Uterus (tissue), 4 donors: Measurements from ENCODE around the gene SH2D4B. TPM values are rescaled to one million over a fixed set of nuclear protein-coding genes. Genes with fewer than 3 reads are reported as not detected.

ENCODE experiments used
- DNase-seq, 2 donors: peaks; one replicate each; pipeline ENCODE4 v3.0.0-alpha.2; 2019 to 2020
- H3K27ac ChIP-seq, 2 donors: fragments of 200-600 bp; sonication (generic); 1 replicate in 1 of 2; 2 replicates in 1 of 2; pipeline ENCODE4 v1.5.1; 2016 to 2018
- H3K27me3 ChIP-seq, 2 donors: fragments of 200-600 bp; sonication (generic); one replicate each; pipeline ENCODE4 v1.5.1; 2018 to 2019; ENCODE audit warnings: control low read depth in 1 of 2
- H3K36me3 ChIP-seq, 2 donors: fragments of 200-600 bp; sonication (generic); one replicate each; pipeline ENCODE4 v1.5.1; 2019; ENCODE audit warnings: control low read depth in 1 of 2
- H3K4me1 ChIP-seq, 2 donors: fragments of 200-600 bp; sonication (generic); one replicate each; pipeline ENCODE4 v1.5.1; 2018 to 2019; ENCODE audit warnings: control low read depth in 1 of 2
- H3K4me3 ChIP-seq, 2 donors: fragments of 200-600 bp; sonication (generic); 1 replicate in 1 of 2; 2 replicates in 1 of 2; pipeline ENCODE4 v1.5.1; 2018 to 2019; ENCODE audit warnings: mild to moderate bottlenecking in 1 of 2
- H3K9me3 ChIP-seq, 2 donors: fragments of 200-600 bp; sonication (generic); one replicate each; pipeline ENCODE4 v1.5.1; 2019; ENCODE audit warnings: control low read depth in 1 of 2
- POLR2A ChIP-seq, 2 donors: fragments of 450-650 bp; IDR thresholded peaks; one replicate each; pipeline ENCODE4 v1.6.1; 2016; ENCODE audit warnings: antibody characterized with exemption in 2 of 2, mild to moderate bottlenecking in 1 of 2, moderate library complexity in 1 of 2
- intact Hi-C: fragments of 100-400 bp; cut with DNase I; formaldehyde crosslinking; loops from one replicate; pipeline ENCODE4 v1.15.1; 2023; ENCODE audit warnings: low total_unique reads
- total RNA-seq, 4 donors: library from RNA; depleted of rRNA in 3 of 4; stranded (reverse); fragments of >200 nt in 3 of 4; gene quantifications; one replicate each; pipeline versions ENCODE4 v1.1.0 to v1.2.4, GENCODE V29; 2014 to 2023
- TF ChIP-seq, protein P1 (sequence below), 4 experiments: fragments of 200-600 bp in 2 of 4; fragments of 450-650 bp in 2 of 4; sonication (generic) in 2 of 4; IDR thresholded peaks; one replicate each; pipeline ENCODE4 v1.5.1; 2016 to 2019; ENCODE audit warnings: antibody characterized with exemption in 4 of 4, mild to moderate bottlenecking in 2 of 4, moderate library complexity in 1 of 4
- donor health status: DM: yes; HTN: yes; CAD: no.

Gene SH2D4B
- total RNA-seq, 4 donors from 2014 or later: 0.40 to 1.4 TPM; not detected in 2

- Histone ChIP-seq H3K4me3 (no peak overlapping the region), H3K36me3 (no peaks in the 10 kb centered on the region), H3K9me3 (no peaks in the 10 kb centered on the region), H3K27ac (no peak overlapping the region), H3K27me3 (no peaks in the 10 kb centered on the region), H3K4me1 (no peaks in the 10 kb centered on the region)
- no peak for DNase-seq
- TF ChIP-seq, protein P1, sequence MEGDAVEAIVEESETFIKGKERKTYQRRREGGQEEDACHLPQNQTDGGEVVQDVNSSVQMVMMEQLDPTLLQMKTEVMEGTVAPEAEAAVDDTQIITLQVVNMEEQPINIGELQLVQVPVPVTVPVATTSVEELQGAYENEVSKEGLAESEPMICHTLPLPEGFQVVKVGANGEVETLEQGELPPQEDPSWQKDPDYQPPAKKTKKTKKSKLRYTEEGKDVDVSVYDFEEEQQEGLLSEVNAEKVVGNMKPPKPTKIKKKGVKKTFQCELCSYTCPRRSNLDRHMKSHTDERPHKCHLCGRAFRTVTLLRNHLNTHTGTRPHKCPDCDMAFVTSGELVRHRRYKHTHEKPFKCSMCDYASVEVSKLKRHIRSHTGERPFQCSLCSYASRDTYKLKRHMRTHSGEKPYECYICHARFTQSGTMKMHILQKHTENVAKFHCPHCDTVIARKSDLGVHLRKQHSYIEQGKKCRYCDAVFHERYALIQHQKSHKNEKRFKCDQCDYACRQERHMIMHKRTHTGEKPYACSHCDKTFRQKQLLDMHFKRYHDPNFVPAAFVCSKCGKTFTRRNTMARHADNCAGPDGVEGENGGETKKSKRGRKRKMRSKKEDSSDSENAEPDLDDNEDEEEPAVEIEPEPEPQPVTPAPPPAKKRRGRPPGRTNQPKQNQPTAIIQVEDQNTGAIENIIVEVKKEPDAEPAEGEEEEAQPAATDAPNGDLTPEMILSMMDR (IDR thresholded peaks at IDR 0.05): no peak
- no peak for TF ChIP-seq POLR2A (IDR thresholded peaks at IDR 0.05)
- intact Hi-C loops: no loop called here
Observed at GRCh38 chr10:80659289-80659688, 121.6 kb downstream of the SH2D4B start.

GRCh38 chr10:80660266-80660665 lies 122.6 kb downstream of the SH2D4B start:
- intact Hi-C loops: no loop called here
- TF ChIP-seq, protein P1 (IDR thresholded peaks at IDR 0.05): no peak
- no peaks in the 10 kb centered on the region for H3K27me3 ChIP-seq
- no peaks in the 10 kb centered on the region for H3K36me3 ChIP-seq
- no peak for DNase-seq
- no peaks in the 10 kb centered on the region for H3K4me1 ChIP-seq
- H3K4me3 ChIP-seq: no peak overlapping the region
- H3K9me3 ChIP-seq: no peaks in the 10 kb centered on the region
- no peak overlapping the region for H3K27ac ChIP-seq

GRCh38 chr10:80660736-80661135 lies 123.0 kb downstream of the SH2D4B start:
- Histone ChIP-seq H3K27me3 (no peaks in the 10 kb centered on the region), H3K27ac (no peak overlapping the region), H3K36me3 (no peaks in the 10 kb centered on the region), H3K4me3 (no peak overlapping the region), H3K4me1 (no peaks in the 10 kb centered on the region), H3K9me3 (no peaks in the 10 kb centered on the region)
- intact Hi-C loops: no loop called here
- TF ChIP-seq, protein P1 (IDR thresholded peaks at IDR 0.05): no peak
- TF ChIP-seq POLR2A (IDR thresholded peaks at IDR 0.05): no peak
- no peak for DNase-seq

- intact Hi-C loops: no loop called here
- H3K4me3 ChIP-seq: no peak overlapping the region
- no peaks in the 10 kb centered on the region for H3K9me3 ChIP-seq
- no peaks in the 10 kb centered on the region for H3K27me3 ChIP-seq
- no peaks in the 10 kb centered on the region for H3K36me3 ChIP-seq
- TF ChIP-seq, protein P1 (IDR thresholded peaks at IDR 0.05): no peak
- TF ChIP-seq POLR2A (IDR thresholded peaks at IDR 0.05): no peak
- DNase-seq: no peak
- no peak overlapping the region for H3K27ac ChIP-seq
- no peaks in the 10 kb centered on the region for H3K4me1 ChIP-seq
Observed at GRCh38 chr10:80661526-80661925, 123.8 kb downstream of the SH2D4B start.

- Histone ChIP-seq H3K27ac (peak overlapping the region; percentile 65 to 73), H3K36me3 (no peaks in the 10 kb centered on the region), H3K4me1 (no peaks in the 10 kb centered on the region), H3K27me3 (no peaks in the 10 kb centered on the region), H3K4me3 (peak overlapping the region in 1 of 2 donors; percentile 31), H3K9me3 (no peaks in the 10 kb centered on the region)
- TF ChIP-seq, protein P1 (IDR thresholded peaks at IDR 0.05): peak; percentile 73 to 87 (median 84)
- no peak for TF ChIP-seq POLR2A (IDR thresholded peaks at IDR 0.05)
- intact Hi-C loops: no loop called here
- peak; percentile 78 to 80 for DNase-seq
Observed at GRCh38 chr10:80662429-80663261, 124.9 kb downstream of the SH2D4B start.
